Measurements from ENCODE around the gene STIP1. TPM values are rescaled to one million over a fixed set of nuclear protein-coding genes. Genes with fewer than 3 reads are reported as not detected.
A peak's percentile ranks its signal among the peaks of the same experiment; 100 is the strongest.

Gene STIP1
- total and polyA plus RNA-seq, 9 of the 15 experiments (the other 6 are each of a cell fraction or from before 2014, with no cell fraction given) = 58.1 to 465 (median 346) TPM

- TF ChIP-seq ZBTB9 (CRISPR knock-in tag; IDR thresholded peaks at IDR 0.05) = peak; percentile 40; the same call in 1 of the 2 replicates
- peak; percentile 40; the same call in 1 of the 2 replicates for TF ChIP-seq ZNF830 (CRISPR knock-in tag; IDR thresholded peaks at IDR 0.05)
- no peak for TF ChIP-seq MIER1 (IDR thresholded peaks at IDR 0.05; ENCODE audit: low read depth)
- no peak for TF ChIP-seq SIRT6 (IDR thresholded peaks at IDR 0.05; ENCODE audit: low read depth, low read length)
- TF ChIP-seq E2F3 (CRISPR knock-in tag; IDR thresholded peaks at IDR 0.05) = no peak
- TF ChIP-seq ZNF277 (CRISPR knock-in tag; IDR thresholded peaks at IDR 0.05; ENCODE audit: borderline replicate concordance) = no peak
- TF ChIP-seq MTA3 (IDR thresholded peaks at IDR 0.05; ENCODE audit: borderline replicate concordance) = 0 out of 2 replicates have a peak, but pooled peaks have one; percentile 14
- TF ChIP-seq ZNF778 (CRISPR knock-in tag; IDR thresholded peaks at IDR 0.05) = no peak
- TF ChIP-seq ZBTB5 (IDR thresholded peaks at IDR 0.05) = no peak
- TF ChIP-seq ETS1 (conservative IDR thresholded peaks at IDR 0.05; ENCODE audit: control insufficient read depth, low read depth, low read length) = 0 out of 2 replicates have a peak, but pooled peaks have one; percentile 41
- TF ChIP-seq MITF (IDR thresholded peaks at IDR 0.05) = no peak
- TF ChIP-seq EGR1 (conservative IDR thresholded peaks at IDR 0.05) = peak; percentile 28; the same call in 1 of the 2 replicates
- no peak for TF ChIP-seq DNMT1 (IDR thresholded peaks at IDR 0.05)
- no peak for TF ChIP-seq SNRNP70 (optimal IDR thresholded peaks at IDR 0.05; ENCODE audit: low read depth, low read length)
- TF ChIP-seq CUX1 (CRISPR knock-in tag; IDR thresholded peaks at IDR 0.05) = no peak
Observed at GRCh38 chr11:64226507-64227051, 40.6 kb downstream of the STIP1 start (continued).
